Heart left ventricle (tissue), 13 donors: ENCODE measurements around the gene OMD.

Source experiments
- POLR2A ChIP-seq, 2 donors: fragments of 450-650 bp; IDR thresholded peaks; one replicate each; pipeline ENCODE4 v1.6.1; 2017; ENCODE audit warnings: antibody characterized with exemption in 2 of 2, mild to moderate bottlenecking in 2 of 2, moderate library complexity in 2 of 2
- TF ChIP-seq, protein P1 (sequence below), 12 donors: fragments of 200-600 bp; sonication (generic) in 4 of 12; IDR thresholded peaks; one replicate each; pipeline versions ENCODE4 v1.5.0 to v1.8.0; 2018 to 2022; ENCODE audit warnings: antibody characterized with exemption in 12 of 12, mild to moderate bottlenecking in 5 of 12
- donor health status: ischemic (EF 13 %, LVEDD 7.1; RV severe dilation, severe dysfunction).
- donor health status: DM: no; HTN: yes; CAD: no.
- donor health status: DM: no; HTN: no; CAD: no.
- donor health status: ischemic (EF 25% LVEDD 6.9; RV normal size, moderate dysfunction).
- donor health status: ischemic (EF 25% LVEDD 5.7; RV mildly dilated, moderate dysfunction).
- donor health status: ischemic (EF 35%, LVEDD 5.7; RV mildly dilated, moderate dysfunction).
- donor health status: nonischemic (EF 11% LVEDD 7.7; RV severe dilation, severe dysfunction).
- donor health status: DM: yes; HTN: yes; CAD: no.
- donor health status: PGD.
- donor health status: ischemic (EF 29% LVEDD 5.4; RV normal size, mild dysfunction).
- donor health status: nonischemic (EF 23%, LVEDD 6.1; RV moderate dilation, normal function).

DNA sequence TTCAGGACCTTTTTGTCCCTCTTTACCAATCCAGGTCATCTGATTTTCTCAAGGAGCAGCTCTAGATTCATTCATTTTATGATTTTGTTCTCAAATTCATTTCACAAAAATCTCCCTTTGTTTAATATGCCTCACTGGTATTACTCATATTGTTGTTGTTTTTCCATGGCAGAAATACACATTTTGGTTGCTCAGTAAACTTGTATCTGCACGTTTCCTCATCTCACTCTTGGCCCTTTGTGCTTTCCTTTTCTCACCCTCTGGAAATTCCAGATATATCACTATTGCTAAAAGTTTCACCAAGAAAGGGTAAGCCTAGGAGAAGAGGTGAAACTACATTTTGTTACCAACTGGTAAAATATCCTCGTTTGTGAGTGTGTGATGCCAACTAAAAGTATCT lies 43.2 kb upstream of the OMD start:
- TF ChIP-seq, protein P1, sequence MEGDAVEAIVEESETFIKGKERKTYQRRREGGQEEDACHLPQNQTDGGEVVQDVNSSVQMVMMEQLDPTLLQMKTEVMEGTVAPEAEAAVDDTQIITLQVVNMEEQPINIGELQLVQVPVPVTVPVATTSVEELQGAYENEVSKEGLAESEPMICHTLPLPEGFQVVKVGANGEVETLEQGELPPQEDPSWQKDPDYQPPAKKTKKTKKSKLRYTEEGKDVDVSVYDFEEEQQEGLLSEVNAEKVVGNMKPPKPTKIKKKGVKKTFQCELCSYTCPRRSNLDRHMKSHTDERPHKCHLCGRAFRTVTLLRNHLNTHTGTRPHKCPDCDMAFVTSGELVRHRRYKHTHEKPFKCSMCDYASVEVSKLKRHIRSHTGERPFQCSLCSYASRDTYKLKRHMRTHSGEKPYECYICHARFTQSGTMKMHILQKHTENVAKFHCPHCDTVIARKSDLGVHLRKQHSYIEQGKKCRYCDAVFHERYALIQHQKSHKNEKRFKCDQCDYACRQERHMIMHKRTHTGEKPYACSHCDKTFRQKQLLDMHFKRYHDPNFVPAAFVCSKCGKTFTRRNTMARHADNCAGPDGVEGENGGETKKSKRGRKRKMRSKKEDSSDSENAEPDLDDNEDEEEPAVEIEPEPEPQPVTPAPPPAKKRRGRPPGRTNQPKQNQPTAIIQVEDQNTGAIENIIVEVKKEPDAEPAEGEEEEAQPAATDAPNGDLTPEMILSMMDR (IDR thresholded peaks at IDR 0.05) = no peak
- no peak for TF ChIP-seq POLR2A (IDR thresholded peaks at IDR 0.05)
